HepG2 (cell line): ENCODE results near the gene SPTBN2. TPM values are rescaled to one million over a fixed set of nuclear protein-coding genes. Genes with fewer than 3 reads are reported as not detected.

ENCODE experiments used
- polyA plus RNA-seq, 8 experiments: library from polyadenylated mRNA; depleted of rRNA in 3 of 8; stranded (reverse) in 7 of 8; unstranded in 1 of 8; fragments of >200 nt; fragmentation: Illumina TruSeq in 4 of 8; extraction: Trizol in 4 of 8; gene quantifications; 2 replicates each; pipeline versions ENCODE4 v1.2.1 to v1.2.3, GENCODE V29; 2011 to 2016; ENCODE audit warnings: low read depth in 4 of 8, missing spikeins in 1 of 8, mixed read lengths in 1 of 8; ENCODE audit not compliant: insufficient read depth in 1 of 8
- total RNA-seq, 5 experiments: library from RNA; depleted of rRNA; stranded (reverse); fragments of >200 nt; fragmentation: Illumina TruSeq; extraction: Trizol; gene quantifications; 2 replicates each; pipeline ENCODE4 v1.2.3, GENCODE V29; 2016; ENCODE audit warnings: low read depth in 1 of 5
- TF ChIP-seq, protein P1 (sequence below): sonication (generic); formaldehyde crosslinking; IDR thresholded peaks from 2 replicates; pipeline ENCODE4 v1.9.0; 2021; ENCODE audit warnings: missing genetic modification reagents, borderline replicate concordance
- TF ChIP-seq, protein P2 (sequence below): sonication (generic); formaldehyde crosslinking; IDR thresholded peaks from 2 replicates; pipeline ENCODE4 v1.8.0; 2023; ENCODE audit warnings: mild to moderate bottlenecking, missing genetic modification reagents
- TF ChIP-seq, protein P3 (sequence below): sonication (generic); formaldehyde crosslinking; IDR thresholded peaks from 2 replicates; pipeline ENCODE4 v1.9.0; 2021; ENCODE audit warnings: missing genetic modification reagents, mild to moderate bottlenecking, borderline replicate concordance
- TF ChIP-seq, protein P4 (sequence below): sonication (generic); formaldehyde crosslinking; IDR thresholded peaks from 2 replicates; pipeline ENCODE4 v1.5.0; 2020; ENCODE audit warnings: mild to moderate bottlenecking, missing genetic modification reagents

SPTBN2 gene
- total and polyA plus RNA-seq, 2 of the 13 experiments (the other 11 are each of a cell fraction or from before 2014, with no cell fraction given) = 0.65 to 4.0 TPM

DNA sequence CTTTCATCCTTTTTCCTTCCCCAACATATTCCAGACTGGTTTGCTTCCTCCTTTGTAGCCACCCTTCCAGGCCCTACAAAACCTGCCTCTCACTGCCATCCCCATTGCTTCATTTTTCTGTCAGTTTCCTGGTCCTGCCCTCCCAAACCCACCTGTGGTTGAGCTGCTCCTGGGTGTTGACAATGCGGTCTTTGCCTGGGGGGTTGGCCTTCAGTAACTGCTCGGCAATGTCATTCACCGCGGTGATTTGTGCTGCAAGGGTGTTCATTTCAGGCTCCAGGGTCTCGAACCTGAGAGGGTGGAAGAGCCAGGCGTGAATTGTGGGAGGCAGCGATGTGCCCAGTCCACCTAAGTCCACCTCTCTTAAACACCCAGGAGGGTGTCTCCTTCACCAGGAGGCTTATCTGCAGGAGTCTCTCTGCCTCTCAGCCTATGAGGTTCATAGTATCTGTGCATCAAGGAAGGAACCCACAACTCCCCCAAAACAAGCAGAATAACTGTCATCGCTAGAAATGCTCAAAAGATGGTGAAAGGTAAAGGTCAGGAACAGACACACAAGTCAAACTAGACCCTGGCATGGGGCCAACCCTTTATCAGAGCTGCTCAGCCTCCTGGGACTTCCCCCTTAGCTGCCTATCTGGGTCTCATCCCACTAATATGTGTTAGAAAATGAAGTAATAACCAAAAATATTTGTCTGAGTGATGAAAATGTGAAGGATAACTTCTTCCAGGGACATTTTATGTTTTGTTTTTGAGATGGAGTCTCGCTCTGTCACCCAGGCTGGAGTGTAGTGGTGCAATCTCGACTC is 27.4 kb downstream of the SPTBN2 start (continued):
- TF ChIP-seq, protein P1, sequence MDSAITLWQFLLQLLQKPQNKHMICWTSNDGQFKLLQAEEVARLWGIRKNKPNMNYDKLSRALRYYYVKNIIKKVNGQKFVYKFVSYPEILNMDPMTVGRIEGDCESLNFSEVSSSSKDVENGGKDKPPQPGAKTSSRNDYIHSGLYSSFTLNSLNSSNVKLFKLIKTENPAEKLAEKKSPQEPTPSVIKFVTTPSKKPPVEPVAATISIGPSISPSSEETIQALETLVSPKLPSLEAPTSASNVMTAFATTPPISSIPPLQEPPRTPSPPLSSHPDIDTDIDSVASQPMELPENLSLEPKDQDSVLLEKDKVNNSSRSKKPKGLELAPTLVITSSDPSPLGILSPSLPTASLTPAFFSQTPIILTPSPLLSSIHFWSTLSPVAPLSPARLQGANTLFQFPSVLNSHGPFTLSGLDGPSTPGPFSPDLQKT = no peak
- TF ChIP-seq, protein P2, sequence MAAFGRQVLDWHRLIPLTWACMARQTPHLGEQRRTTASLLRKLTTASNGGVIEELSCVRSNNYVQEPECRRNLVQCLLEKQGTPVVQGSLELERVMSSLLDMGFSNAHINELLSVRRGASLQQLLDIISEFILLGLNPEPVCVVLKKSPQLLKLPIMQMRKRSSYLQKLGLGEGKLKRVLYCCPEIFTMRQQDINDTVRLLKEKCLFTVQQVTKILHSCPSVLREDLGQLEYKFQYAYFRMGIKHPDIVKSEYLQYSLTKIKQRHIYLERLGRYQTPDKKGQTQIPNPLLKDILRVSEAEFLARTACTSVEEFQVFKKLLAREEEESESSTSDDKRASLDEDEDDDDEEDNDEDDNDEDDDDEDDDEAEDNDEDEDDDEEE = no peak
- TF ChIP-seq, protein P3, sequence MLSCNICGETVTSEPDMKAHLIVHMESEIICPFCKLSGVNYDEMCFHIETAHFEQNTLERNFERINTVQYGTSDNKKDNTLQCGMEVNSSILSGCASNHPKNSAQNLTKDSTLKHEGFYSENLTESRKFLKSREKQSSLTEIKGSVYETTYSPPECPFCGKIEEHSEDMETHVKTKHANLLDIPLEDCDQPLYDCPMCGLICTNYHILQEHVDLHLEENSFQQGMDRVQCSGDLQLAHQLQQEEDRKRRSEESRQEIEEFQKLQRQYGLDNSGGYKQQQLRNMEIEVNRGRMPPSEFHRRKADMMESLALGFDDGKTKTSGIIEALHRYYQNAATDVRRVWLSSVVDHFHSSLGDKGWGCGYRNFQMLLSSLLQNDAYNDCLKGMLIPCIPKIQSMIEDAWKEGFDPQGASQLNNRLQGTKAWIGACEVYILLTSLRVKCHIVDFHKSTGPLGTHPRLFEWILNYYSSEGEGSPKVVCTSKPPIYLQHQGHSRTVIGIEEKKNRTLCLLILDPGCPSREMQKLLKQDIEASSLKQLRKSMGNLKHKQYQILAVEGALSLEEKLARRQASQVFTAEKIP (CRISPR knock-in tag) = no peak
- TF ChIP-seq, protein P4, sequence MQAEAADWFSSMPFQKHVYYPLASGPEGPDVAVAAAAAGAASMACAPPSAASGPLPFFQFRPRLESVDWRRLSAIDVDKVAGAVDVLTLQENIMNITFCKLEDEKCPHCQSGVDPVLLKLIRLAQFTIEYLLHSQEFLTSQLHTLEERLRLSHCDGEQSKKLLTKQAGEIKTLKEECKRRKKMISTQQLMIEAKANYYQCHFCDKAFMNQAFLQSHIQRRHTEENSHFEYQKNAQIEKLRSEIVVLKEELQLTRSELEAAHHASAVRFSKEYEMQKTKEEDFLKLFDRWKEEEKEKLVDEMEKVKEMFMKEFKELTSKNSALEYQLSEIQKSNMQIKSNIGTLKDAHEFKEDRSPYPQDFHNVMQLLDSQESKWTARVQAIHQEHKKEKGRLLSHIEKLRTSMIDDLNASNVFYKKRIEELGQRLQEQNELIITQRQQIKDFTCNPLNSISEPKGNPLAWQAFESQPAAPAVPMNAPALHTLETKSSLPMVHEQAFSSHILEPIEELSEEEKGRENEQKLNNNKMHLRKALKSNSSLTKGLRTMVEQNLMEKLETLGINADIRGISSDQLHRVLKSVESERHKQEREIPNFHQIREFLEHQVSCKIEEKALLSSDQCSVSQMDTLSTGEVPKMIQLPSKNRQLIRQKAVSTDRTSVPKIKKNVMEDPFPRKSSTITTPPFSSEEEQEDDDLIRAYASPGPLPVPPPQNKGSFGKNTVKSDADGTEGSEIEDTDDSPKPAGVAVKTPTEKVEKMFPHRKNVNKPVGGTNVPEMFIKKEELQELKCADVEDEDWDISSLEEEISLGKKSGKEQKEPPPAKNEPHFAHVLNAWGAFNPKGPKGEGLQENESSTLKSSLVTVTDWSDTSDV = no peak
- TF ChIP-seq, all 625 proteins: peak for 6
